HEK293T (cell line): ENCODE data around the gene CLIP1.

Experiments
- ARNT ChIP-seq: fragments of 450-650 bp; IDR thresholded peaks from 2 replicates; pipeline ENCODE4 v1.6.1; 2017; ENCODE audit warnings: mild to moderate bottlenecking
- BHLHE40 ChIP-seq: fragments of 450-650 bp; IDR thresholded peaks from 2 replicates; pipeline ENCODE4 v1.6.1; 2016; ENCODE audit warnings: mild to moderate bottlenecking, moderate library complexity, borderline replicate concordance
- ELF4 ChIP-seq: fragments of 450-650 bp; IDR thresholded peaks from 2 replicates; pipeline ENCODE4 v1.6.1; 2017; ENCODE audit warnings: antibody characterized with exemption
- FOXK2 ChIP-seq: fragments of 450-650 bp; IDR thresholded peaks from 2 replicates; pipeline ENCODE4 v1.6.1; 2016; ENCODE audit warnings: mild to moderate bottlenecking
- FOXM1 ChIP-seq: fragments of 450-650 bp; IDR thresholded peaks from 2 replicates; pipeline ENCODE4 v1.6.1; 2017; ENCODE audit warnings: mild to moderate bottlenecking, borderline replicate concordance
- HDGF ChIP-seq: fragments of 450-650 bp; IDR thresholded peaks from 2 replicates; pipeline ENCODE4 v1.6.1; 2017; ENCODE audit warnings: antibody characterized with exemption, borderline replicate concordance
- TARDBP ChIP-seq: fragments of 450-650 bp; IDR thresholded peaks from 2 replicates; pipeline ENCODE4 v1.6.1; 2016

GRCh38 chr12:122403831-122404230, 18.6 kb downstream of the CLIP1 start:
- no peak for TF ChIP-seq FOXK2
- no peak for TF ChIP-seq FOXM1
- no peak for TF ChIP-seq TARDBP
- no peak for TF ChIP-seq BHLHE40
- TF ChIP-seq ELF4, result no peak
- no peak for TF ChIP-seq ARNT
- TF ChIP-seq HDGF, result no peak
